Central memory CD4-positive, alpha-beta T cell (primary cell): Measurements from ENCODE around the gene EAPP.
"Not testable (repeated sequence)": the region's sequence is repeated elsewhere in the genome, so short reads cannot be mapped to it uniquely, and the experiment has no call there.

Source experiments
- DNase-seq: peaks from one replicate; pipeline ENCODE4 v3.0.0; 2022
- total RNA-seq, 3 experiments: gene quantifications; one replicate each; lab custom pipeline; 2026; lab: John Stamatoyannopoulos, UW

Gene EAPP, protein sequence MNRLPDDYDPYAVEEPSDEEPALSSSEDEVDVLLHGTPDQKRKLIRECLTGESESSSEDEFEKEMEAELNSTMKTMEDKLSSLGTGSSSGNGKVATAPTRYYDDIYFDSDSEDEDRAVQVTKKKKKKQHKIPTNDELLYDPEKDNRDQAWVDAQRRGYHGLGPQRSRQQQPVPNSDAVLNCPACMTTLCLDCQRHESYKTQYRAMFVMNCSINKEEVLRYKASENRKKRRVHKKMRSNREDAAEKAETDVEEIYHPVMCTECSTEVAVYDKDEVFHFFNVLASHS
- total RNA-seq = 33.9 to 48.8 (median 48.8) reads per million in 3 experiments

DNA sequence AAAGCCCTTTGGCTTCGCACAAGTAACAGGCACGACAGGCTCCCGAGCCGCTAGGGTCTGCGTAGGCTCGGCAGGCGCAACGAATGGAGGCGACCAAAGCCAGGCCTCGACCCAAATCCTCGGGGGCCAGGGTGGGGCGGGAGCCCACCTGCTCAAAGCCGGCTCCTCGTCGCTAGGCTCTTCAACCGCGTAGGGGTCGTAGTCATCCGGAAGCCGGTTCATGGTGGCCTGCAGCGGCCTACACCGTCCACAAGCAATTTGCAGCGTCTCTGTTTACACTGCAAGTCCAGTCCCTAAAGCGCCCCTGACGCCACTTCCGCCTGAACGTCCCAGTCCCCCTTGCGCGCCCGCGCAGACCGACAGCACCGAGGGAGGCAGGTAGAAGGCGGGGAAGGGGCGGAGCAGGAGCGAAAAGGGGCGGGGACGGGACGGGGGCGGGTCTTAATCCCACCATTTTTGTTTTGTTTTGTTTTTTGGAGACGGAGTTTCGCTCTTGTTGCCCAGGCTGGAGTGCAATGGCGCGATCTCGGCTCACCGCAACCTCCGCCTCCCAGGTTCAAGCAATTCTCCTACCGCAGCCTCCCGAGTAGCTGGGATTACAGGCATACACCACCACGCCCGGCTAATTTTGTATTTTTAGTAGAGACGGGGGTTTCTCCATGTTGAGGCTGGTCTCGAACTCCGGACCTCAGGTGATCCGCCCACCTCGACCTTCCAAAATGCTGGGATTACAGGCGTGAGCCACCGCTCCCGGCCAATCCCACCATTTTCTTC is at the start of gene EAPP:
Gene EAPP, minus strand, starts transcription at position 295 of the 774 bp plus-strand sequence. Its CDS starts 73 bp downstream, at position 222.
- peak; percentile 93 for DNase-seq

DNA sequence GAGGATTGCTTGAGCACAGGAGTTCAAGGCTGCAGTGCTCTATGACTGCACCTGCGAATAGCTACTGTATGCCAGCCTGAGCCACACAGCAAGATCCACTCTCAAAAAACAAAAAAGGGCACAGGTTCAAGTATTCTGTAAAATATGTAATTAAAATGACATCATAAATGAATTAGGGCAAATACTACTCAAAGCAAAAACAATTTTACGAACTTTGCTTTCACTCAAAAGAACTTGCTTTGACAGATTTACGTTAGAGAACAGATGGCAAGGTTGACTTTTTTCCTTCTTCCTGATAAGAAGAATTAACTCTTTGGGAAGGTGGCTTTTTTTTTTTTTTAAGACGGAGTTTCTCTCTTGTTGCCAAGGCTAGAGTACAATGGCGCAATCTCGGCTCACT is 44.0 kb upstream of the EAPP start:
- DNase-seq = no peak

DNA sequence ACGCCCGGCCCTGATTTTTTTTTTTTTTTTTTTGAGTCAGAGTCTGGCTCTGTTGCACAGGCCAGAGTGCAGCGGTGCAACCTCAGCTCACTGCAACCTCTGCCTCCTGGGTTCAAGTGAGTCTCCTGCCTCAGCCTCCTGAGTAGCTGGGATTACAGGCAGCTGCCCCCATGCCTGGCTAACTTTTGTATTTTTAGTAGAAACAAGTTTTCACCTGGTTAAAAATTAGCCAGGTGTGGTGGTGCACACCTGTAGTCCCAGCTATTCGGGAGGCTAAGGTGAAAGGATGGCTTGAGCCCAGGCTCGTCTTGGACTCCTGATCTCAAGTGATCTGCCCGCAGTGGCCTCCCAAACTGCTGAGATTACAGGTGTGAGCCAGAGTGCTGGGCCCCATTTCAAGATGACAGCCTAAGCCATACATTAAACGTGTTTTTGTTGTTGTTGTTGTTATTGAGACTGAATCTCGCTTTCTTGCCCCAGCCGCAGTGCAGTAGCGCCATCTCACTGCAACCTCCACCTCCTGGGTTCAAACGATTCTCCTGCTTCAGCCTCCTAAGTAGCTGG is 42.7 kb upstream of the EAPP start:
- DNase-seq = no peak

DNA sequence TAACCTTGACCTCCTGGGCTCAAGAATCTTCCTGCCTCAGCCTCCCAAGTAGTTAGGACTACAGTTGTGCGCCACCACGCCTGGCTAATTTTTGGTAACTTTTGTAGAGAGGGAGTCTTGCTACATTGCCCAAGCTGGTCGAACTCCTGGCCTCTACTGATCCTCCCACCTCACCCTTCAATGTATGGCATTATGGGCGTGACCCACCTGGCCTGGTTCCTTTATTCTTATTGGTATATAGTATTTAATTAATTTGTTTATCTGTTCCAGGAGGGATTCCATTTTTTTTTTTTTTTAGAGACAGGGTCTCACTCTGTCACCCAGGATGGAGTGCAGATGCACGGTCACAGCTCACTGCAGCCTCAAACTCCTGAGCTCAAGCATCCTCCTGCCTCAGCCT is 40.9 kb upstream of the EAPP start:
- no peak for DNase-seq

DNA sequence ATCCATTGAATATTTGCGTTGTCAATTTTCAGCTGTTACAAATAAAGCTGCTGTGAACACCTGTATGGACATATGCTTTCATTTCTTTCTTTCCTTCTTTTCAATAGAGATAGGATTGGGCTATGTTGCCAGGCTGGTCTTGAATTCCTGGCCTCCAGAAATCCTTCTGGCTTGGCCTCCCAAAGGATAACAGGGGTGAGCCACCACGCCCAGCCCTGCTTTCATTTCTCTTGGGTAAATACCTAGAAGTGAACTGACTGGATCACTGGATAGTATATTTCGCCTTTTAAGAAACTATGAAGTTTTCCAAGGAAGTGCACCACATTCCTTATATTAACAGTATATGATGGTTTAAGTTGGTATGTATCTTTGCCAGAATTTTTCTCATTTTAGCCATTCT is 32.3 kb upstream of the EAPP start:
- no peak for DNase-seq

DNA sequence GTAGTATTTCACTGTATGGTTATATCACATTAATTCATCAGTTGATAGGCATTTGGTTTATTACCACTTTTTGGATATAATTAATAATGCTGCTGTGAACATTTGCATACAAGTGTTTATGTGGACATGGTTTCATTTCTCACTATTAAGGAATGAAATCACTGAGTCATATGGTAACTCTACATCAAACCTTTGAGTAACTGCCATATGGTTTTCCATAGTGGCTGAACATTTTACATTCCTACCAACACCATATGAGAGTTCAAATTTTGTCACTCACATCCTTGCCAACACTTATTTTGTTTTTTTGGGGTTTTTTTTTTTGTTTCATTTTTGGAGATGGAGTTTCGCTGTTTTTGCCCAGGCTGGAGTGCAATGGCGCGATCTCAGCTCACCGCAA is 30.2 kb upstream of the EAPP start:
- no peak for DNase-seq

DNA sequence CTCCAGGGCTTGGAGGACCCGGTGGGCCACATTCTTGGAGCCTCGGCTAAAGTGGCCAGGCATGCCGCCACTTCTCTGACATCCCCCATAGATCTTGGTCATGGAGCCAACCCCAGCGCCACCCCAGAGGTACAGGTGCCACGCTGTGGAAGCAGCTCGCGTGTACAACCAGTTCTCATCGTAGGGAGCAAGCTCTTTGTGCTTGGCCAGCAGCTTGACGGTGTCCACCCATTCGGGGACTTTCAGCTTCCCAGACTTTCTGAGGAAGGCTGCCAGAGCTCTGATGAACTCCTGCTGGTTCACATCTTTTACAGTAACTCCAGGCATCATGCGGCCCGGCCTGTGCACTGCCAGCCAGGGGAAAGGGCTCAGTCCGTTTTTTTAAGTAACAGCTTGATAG is 29.3 kb upstream of the EAPP start:
- DNase-seq = no peak

DNA sequence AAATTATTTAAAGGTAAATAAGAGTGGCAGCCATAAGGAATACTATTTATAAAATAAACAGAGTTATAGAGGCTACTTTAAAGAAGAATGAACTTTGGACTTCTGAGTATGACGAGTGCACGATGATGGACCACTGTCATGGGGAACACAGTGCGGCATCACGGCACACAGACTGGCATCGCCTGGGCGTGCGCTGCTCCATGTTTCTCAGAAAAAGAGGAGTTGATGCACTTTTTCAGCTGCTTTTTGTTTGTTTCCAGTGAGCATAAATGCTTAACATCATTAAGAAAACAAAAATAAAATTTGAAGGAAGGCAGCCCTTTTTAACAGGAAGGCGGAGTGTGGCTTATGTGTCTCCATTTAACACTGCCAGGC is 23.3 kb upstream of the EAPP start:
- DNase-seq = no peak

DNA sequence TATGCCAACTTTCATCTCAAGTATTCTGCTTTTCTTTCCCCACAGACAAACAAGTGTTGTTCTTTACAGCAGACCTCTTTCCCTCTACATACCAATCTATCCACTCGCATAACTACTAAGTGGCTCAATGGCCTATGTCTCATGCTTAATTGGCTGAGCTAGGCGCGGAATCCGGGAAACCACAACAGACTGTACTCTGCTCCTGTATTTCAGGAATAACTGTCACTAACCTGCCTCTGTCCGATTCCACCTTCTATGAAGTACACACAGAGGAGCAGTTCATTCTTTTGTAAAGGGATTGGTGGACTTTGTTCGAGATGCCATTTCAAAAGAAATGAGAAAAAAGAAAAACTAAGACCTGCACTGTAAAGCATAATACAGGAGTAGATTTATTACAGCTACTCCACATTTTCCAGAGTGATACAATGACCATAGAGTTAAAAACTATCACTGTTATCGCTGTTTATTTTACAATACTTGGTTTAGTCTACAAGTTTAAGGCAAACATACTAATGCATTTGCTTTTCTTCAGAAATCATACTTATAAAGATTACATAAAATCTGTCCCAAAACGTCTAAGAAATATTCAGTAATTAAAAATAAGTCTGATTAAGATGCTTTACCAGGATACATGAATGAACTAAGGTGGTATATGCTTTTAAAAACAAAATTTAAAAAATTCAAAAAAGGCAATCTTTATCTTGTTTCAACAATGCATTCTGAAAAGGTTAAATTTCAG is 22.7 kb upstream of the EAPP start:
- DNase-seq = not testable (repeated sequence)

DNA sequence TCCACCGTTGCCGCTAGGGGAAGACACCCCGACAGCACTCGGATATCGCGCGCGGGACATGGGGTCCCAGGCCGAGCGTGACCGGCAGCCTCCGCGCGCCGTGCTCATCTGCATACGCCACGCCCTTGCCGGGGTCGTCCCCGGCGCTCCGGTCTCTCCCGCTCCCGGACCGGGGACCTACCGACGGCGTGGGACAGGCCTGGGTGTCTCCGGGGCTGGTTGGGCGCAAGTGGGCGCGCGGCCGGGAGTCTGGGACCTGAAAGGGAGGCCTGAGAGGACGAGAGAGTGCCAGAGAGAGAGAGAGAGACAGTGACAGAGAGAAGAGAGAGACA is 17.0 kb upstream of the EAPP start:
- not testable (repeated sequence) for DNase-seq

DNA sequence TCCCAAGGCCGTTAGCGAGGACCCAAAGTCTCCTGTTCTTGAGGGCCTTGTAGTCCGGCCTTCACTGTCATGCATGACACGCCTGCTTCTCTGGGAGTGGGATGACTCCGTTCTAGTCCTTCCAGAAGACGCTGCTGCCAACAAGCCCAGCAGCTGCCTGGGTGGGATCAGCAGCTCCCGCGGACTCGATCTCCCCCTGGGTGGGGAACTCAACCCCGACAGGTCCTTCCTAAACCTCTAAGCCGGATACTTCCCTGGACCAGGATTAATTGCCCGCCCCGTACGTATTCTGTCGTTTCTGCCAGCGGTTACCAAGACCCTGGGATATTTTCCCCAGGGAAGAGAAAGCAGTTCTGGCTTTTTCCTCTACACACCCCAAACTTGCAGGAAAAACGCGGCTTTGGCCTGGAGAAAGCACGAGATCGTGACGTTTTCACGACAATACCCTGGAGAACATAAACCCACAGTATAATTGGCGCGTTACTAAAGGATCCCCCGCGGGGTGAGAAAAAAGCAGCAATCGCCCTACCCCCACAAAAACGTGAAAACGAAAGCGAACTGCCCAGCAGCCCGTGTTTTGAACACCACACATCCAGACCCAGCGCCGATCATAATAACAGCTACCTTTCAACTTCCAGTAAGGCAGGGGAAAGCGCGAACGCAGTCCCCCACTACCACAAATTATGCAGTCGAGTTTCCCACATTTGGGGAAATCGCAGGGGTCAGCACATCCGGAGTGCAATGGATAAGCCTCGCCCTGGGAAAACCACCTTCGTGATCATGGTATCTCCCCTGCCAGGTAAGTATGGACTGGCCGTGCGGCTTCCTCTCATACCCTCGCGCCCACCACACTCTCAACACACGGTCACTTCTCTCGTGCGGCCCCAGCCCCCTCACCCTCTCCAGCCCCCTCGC is 16.3 kb upstream of the EAPP start:
- DNase-seq = not testable (repeated sequence)

DNA sequence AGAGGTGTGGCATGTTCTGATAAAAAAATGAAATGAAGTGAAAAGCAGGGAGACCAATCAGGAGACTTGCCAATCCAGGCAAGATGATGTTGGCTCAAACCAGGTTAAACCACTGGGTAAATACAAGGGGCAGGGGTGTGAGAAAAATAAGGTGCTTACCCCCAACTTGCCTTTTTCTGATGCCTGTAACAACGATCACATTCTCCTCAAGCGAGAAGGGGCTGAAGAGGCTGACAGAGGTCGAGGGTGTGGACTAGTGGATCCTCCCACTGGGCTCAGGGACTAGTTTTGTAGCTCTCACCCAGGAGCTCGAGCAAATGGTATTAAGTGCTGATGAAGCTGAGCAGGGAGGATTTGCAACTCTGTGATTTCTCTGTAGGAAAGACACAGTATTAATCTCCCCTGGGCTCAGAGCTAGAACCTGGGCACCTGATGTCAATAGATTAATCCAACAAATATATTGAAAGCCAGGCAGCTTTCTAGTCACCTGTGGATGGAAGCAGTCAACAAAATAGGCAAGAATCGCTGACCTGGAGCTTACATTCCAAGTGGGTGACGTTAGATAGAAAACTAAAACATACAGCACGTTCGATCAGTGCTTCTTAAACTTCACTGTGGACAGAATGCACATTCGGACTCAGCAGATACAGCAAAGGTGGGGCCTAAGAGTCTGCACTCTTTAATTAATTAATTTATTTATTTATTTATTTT is 15.2 kb upstream of the EAPP start:
- no peak for DNase-seq

DNA sequence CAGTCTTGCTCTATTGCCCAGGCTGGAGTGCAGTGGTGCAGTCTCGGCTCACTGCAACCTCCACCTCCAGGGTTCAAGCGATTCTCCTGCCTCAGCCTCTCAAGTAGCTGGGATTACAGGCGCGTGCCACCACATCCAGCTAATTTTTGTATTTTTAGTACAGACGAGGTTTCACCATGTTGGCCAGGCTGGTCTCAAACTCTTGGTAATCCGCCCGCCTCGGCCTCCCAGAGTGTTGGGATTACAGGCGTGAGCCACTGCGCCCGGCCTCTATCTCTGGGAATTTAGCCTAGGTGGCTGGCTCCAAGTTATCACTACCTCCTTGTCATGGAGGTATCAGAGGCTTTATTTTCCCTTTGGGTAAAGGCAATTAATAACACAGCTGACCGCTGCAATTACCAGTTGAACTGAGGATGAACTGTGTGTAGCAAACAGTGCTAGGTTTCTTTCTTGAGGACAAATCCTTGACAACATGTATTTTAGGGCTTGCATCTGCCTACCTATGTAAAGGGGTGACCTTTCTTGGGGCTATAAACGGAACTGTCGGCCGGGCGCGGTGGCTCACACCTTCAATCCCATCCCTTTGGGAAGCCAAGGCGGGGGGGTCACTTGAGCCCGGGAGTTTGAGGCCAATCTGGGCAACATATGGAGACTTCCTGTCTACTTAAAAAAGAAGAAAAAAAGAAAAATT is 9.9 kb upstream of the EAPP start:
- not testable (repeated sequence) for DNase-seq

DNA sequence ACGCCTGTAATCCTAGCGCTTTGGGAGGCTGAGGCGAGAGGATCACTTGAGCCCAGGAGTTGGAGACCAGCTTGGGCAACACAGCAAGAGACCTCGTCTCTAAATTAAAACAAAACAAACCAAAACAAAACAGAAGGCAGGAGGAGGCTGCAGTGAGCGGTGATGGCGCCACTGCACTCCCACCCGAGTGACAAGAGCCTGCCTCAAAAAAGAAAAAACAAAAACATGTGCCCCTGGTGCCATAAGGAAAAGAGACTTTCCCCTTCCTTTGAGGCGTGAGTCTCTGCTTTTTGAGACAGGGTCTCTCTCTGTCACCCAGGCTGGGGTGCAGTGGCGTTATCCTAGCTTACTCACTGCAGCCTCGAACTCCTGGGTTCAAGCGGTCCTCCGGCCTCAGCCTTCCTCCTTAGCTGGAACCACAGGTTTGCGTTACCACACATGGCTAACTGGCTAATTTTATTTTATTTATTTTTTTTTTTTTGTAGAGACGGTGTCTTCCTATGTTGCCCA is 9.0 kb upstream of the EAPP start:
- no peak for DNase-seq

DNA sequence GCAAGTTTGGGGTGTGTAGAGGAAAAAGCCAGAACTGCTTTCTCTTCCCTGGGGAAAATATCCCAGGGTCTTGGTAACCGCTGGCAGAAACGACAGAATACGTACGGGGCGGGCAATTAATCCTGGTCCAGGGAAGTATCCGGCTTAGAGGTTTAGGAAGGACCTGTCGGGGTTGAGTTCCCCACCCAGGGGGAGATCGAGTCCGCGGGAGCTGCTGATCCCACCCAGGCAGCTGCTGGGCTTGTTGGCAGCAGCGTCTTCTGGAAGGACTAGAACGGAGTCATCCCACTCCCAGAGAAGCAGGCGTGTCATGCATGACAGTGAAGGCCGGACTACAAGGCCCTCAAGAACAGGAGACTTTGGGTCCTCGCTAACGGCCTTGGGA is 7.6 kb upstream of the EAPP start:
- not testable (repeated sequence) for DNase-seq

DNA sequence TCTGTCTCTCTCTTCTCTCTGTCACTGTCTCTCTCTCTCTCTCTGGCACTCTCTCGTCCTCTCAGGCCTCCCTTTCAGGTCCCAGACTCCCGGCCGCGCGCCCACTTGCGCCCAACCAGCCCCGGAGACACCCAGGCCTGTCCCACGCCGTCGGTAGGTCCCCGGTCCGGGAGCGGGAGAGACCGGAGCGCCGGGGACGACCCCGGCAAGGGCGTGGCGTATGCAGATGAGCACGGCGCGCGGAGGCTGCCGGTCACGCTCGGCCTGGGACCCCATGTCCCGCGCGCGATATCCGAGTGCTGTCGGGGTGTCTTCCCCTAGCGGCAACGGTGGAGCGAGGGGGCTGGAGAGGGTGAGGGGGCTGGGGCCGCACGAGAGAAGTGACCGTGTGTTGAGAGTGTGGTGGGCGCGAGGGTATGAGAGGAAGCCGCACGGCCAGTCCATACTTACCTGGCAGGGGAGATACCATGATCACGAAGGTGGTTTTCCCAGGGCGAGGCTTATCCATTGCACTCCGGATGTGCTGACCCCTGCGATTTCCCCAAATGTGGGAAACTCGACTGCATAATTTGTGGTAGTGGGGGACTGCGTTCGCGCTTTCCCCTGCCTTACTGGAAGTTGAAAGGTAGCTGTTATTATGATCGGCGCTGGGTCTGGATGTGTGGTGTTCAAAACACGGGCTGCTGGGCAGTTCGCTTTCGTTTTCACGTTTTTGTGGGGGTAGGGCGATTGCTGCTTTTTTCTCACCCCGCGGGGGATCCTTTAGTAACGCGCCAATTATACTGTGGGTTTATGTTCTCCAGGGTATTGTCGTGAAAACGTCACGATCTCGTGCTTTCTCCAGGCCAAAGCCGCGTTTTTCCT is 7.0 kb upstream of the EAPP start:
- DNase-seq = not testable (repeated sequence)

DNA sequence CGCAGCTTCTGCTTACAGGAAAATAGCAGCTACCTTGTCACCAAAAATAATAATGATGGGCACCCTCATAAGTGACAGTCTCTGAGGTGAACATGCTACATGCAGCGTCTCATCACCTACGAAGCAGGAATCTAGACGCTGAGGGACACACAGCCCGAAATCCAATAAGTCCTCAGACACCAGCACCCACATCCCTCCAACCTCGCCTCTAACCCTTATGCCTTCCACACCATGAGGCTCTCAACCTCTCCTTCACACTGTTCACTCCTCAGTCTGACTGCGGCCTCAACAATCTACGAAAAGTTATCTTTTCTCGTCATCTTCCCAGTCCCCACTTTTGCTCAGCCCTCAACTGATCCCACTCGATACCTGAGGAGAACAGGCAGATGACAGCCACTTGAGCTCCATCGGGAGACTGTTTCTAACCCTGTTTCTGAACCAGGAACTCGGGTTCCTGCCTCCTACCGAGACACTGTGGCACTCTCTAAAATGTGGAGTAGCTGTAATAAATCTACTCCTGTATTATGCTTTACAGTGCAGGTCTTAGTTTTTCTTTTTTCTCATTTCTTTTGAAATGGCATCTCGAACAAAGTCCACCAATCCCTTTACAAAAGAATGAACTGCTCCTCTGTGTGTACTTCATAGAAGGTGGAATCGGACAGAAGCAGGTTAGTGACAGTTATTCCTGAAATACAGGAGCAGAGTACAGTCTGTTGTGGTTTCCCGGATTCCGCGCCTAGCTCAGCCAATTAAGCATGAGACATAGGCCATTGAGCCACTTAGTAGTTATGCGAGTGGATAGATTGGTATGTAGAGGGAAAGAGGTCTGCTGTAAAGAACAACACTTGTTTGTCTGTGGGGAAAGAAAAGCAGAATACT is 919 bp upstream of the EAPP start:
- DNase-seq = not testable (repeated sequence)

DNA sequence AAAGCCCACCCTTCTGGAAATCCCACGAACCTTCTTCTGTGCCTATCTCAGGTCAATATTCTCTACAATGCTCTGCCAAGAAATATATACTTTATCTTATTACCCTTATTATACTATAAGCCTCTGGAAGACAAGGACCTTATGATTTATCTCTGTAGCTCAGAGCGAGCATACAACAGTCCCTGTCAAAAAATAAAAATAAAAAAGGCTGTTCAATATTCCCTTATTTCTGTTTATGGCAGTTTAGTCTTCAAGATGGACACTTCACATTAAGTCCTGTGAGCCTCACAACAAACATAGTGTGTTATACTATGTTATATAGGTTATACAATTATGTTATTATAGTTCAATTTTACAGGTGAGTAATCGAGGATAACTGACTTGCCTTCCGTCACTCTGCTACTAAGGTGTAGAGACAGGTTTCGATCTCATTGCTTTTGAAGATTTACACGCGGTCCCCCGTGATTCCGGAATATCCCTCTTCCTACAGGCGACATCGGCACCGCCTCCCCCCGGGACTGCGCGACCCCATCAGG is 562 bp downstream of the EAPP start:
- no peak for DNase-seq
